Lung (tissue), 12 donors: ENCODE results near the gene SIK3. TPM values are rescaled to one million over a fixed set of nuclear protein-coding genes. Genes with fewer than 3 reads are reported as not detected.
A peak's percentile ranks its signal among the peaks of the same experiment; 100 is the strongest.

Experiments
- ATAC-seq: fragments of 200-7000 bp; cut with Tn5 transposase; one replicate; pipeline ENCODE4 v1.9.1; 2020; ENCODE audit warnings: moderate number of reproducible peaks; ENCODE audit not compliant: insufficient read depth, low FRiP score
- DNase-seq, 3 donors: peaks; one replicate each; pipeline ENCODE4 v3.0.0-alpha.2; 2013 to 2017
- H3K27ac ChIP-seq, 2 donors: one replicate each; pipeline ENCODE4 v1.5.1; 2013; ENCODE audit warnings: mild to moderate bottlenecking in 2 of 2, moderate library complexity in 2 of 2, control low read depth in 1 of 2, inconsistent platforms in 1 of 2, low read depth in 1 of 2, low read length in 1 of 2
- H3K27me3 ChIP-seq, 3 donors: one replicate each; pipeline ENCODE4 v1.5.1; 2013; ENCODE audit warnings: low read length in 2 of 3; ENCODE audit not compliant: control insufficient read depth in 3 of 3, insufficient read depth in 3 of 3
- H3K36me3 ChIP-seq, 4 donors: one replicate each; pipeline ENCODE4 v1.5.1; 2013; ENCODE audit warnings: low read length in 4 of 4, mild to moderate bottlenecking in 1 of 4, moderate library complexity in 1 of 4; ENCODE audit not compliant: control insufficient read depth in 4 of 4, insufficient read depth in 4 of 4
- H3K4me1 ChIP-seq, 5 donors: one replicate each; pipeline ENCODE4 v1.5.1; 2013; ENCODE audit warnings: low read length in 5 of 5, mild to moderate bottlenecking in 2 of 5, moderate library complexity in 1 of 5; ENCODE audit not compliant: control insufficient read depth in 5 of 5, insufficient read depth in 5 of 5
- H3K4me3 ChIP-seq: one replicate; pipeline ENCODE4 v1.5.1; 2013; ENCODE audit warnings: mild to moderate bottlenecking, control low read depth, moderate library complexity
- H3K9ac ChIP-seq, 2 donors: one replicate each; pipeline ENCODE4 v1.5.1; 2013; ENCODE audit warnings: low read length in 2 of 2, control low read depth in 1 of 2; ENCODE audit not compliant: insufficient read depth in 1 of 2
- H3K9me3 ChIP-seq, 4 donors: one replicate each; pipeline ENCODE4 v1.5.1; 2013; ENCODE audit warnings: low read length in 3 of 4, mild to moderate bottlenecking in 1 of 4, moderate library complexity in 1 of 4; ENCODE audit not compliant: control insufficient read depth in 4 of 4, insufficient read depth in 3 of 4
- CTCF ChIP-seq: IDR thresholded peaks from 2 replicates; pipeline ENCODE4 v1.5.1; 2012; ENCODE audit warnings: mild to moderate bottlenecking; ENCODE audit errors: control extremely low read depth, extremely low read depth
- WGBS, 2 donors: extraction: QIAGEN DNeasy Blood & Tissue Kit; methylation state at CpG; one replicate each; pipeline ENCODE4 v1.1.7; 2013; 5-methylcytosine and 5-hydroxymethylcytosine counted together
- polyA plus RNA-seq, 2 donors: library from polyadenylated mRNA; stranded (reverse); fragments of 200-250 nt; gene quantifications; one replicate each; pipeline ENCODE4 v1.2.1, GENCODE V29; 2013
- total RNA-seq, 2 donors: library from RNA; depleted of rRNA in 1 of 2; stranded (reverse); fragments of >200 nt in 1 of 2; gene quantifications; one replicate each; pipeline ENCODE4 v1.2.1, GENCODE V29; 2014 to 2021
- donor health status: control.
- donor health status: control.
- donor health status: Bipolar disorder and iron deficiency.
- donor health status: healthy.
- donor health status: DM: yes; HTN: yes; CAD: no.

The SIK3 gene
- total and polyA plus RNA-seq, 4 donors = 9.0 to 43.4 (median 29.6) TPM

- TF ChIP-seq CTCF = no peak
- H3K4me1 ChIP-seq = peaks cover 4 to 39% (median 19%) of the 10 kb centered on the region in 5 donors
- H3K27ac ChIP-seq = peak overlapping the region in 1 of 2 donors; percentile 39
- no peaks in the 10 kb centered on the region for H3K27me3 ChIP-seq
- WGBS, 2 donors = 45 to 50% methylated on average over 7 of the region's 7 CpGs
- H3K36me3 ChIP-seq = peaks cover 0 to 4% (median 0%) of the 10 kb centered on the region in 4 donors
- ATAC-seq (peak; percentile 31), DNase-seq (peak; percentile 33 to 69 (median 63))
- H3K4me3 ChIP-seq = no peak overlapping the region
- peak overlapping the region in 1 of 2 donors; percentile 26 for H3K9ac ChIP-seq
- no peaks in the 10 kb centered on the region for H3K9me3 ChIP-seq
Measured at GRCh38 chr11:116931206-116931953, 166.8 kb downstream of the SIK3 start.

GRCh38 chr11:116930586-116930985 is 167.6 kb downstream of the SIK3 start:
- H3K27ac ChIP-seq = peak overlapping the region in 1 of 2 donors; percentile 37
- H3K9ac ChIP-seq = peak overlapping the region in 1 of 2 donors; percentile 43
- no peak for TF ChIP-seq CTCF
- peaks cover 4 to 39% (median 19%) of the 10 kb centered on the region in 5 donors for H3K4me1 ChIP-seq
- H3K4me3 ChIP-seq = no peak overlapping the region
- ATAC-seq (no peak), DNase-seq (no peak)
- WGBS, 2 donors = 51 to 54% methylated on average over 2 of the region's 2 CpGs
- H3K27me3 ChIP-seq = no peaks in the 10 kb centered on the region
- peaks cover 0 to 4% (median 0%) of the 10 kb centered on the region in 4 donors for H3K36me3 ChIP-seq
- no peaks in the 10 kb centered on the region for H3K9me3 ChIP-seq

GRCh38 chr11:116930177-116930576 is 168.1 kb downstream of the SIK3 start:
- ATAC-seq = no peak
- TF ChIP-seq CTCF = no peak
- H3K9me3 ChIP-seq = no peaks in the 10 kb centered on the region
- peak overlapping the region; percentile 37 to 42 for H3K27ac ChIP-seq
- no peaks in the 10 kb centered on the region for H3K27me3 ChIP-seq
- H3K36me3 ChIP-seq = peaks cover 0 to 4% (median 0%) of the 10 kb centered on the region in 4 donors
- peak; percentile 53 to 63 (median 60) for DNase-seq
- H3K4me1 ChIP-seq = peaks cover 4 to 39% (median 19%) of the 10 kb centered on the region in 5 donors
- no peak overlapping the region for H3K4me3 ChIP-seq
- peak overlapping the region in 1 of 2 donors; percentile 43 for H3K9ac ChIP-seq
- 7 to 13% methylated on average over 4 of the region's 4 CpGs for WGBS, 2 donors
